NCI-H2227 (cell line): ENCODE measurements around the gene QPCT.

ENCODE experiments used
- DNase-seq: peaks from one replicate; lab custom pipeline; 2025; ENCODE audit not compliant: unreplicated experiment; lab: John Stamatoyannopoulos, UW

Gene QPCT

GRCh38 chr2:37324786-37325624 lies 19.4 kb upstream of the QPCT start, which contains the start of gene PRKD3:
PRKD3 (minus strand) TSS chr2:37324833; CDS start chr2:37316524, 8,309 bp downstream.
- peak; percentile 67 for DNase-seq

GRCh38 chr2:37325625-37326071 lies 18.8 kb upstream of the QPCT start:
- no peak for DNase-seq

GRCh38 chr2:37326285-37326684 lies 18.1 kb upstream of the QPCT start:
- DNase-seq: no peak

- no peak for DNase-seq
These were observed 17.4 kb upstream of the QPCT start for GRCh38 chr2:37326866-37327634.

GRCh38 chr2:37330681-37331080 lies 13.7 kb upstream of the QPCT start:
- DNase-seq: no peak

- DNase-seq: no peak
These were observed 11.9 kb upstream of the QPCT start for GRCh38 chr2:37332560-37332959.

- DNase-seq: no peak
These were observed 11.2 kb upstream of the QPCT start for GRCh38 chr2:37333256-37333655.

GRCh38 chr2:37335604-37336003 lies 8.8 kb upstream of the QPCT start:
- no peak for DNase-seq

- no peak for DNase-seq
These were observed 6.7 kb upstream of the QPCT start for GRCh38 chr2:37337620-37338280.

- no peak for DNase-seq
These were observed 5.5 kb upstream of the QPCT start for GRCh38 chr2:37338933-37339332.

- DNase-seq: no peak
These were observed 3.8 kb upstream of the QPCT start for GRCh38 chr2:37340637-37341036.

- no peak for DNase-seq
These were observed 1.7 kb upstream of the QPCT start for GRCh38 chr2:37342591-37343220.

GRCh38 chr2:37343537-37344434 lies 644 bp upstream of the QPCT start:
- peak; percentile 47 for DNase-seq

- DNase-seq: no peak
These were observed 3.7 kb downstream of the QPCT start for GRCh38 chr2:37348155-37348554.

GRCh38 chr2:37349231-37349860 lies 4.9 kb downstream of the QPCT start:
- peak; percentile 57 for DNase-seq

- no peak for DNase-seq
These were observed 5.6 kb downstream of the QPCT start for GRCh38 chr2:37350034-37350433.

GRCh38 chr2:37354531-37354930 lies 10.1 kb downstream of the QPCT start:
- DNase-seq: no peak

GRCh38 chr2:37355735-37356134 lies 11.3 kb downstream of the QPCT start:
- no peak for DNase-seq

- DNase-seq: no peak
These were observed 11.9 kb downstream of the QPCT start for GRCh38 chr2:37356299-37356698.

GRCh38 chr2:37357069-37357468 lies 12.6 kb downstream of the QPCT start:
- no peak for DNase-seq
